IMR-90 (cell line): ENCODE data around the gene SAMHD1. TPM values are rescaled to one million over a fixed set of nuclear protein-coding genes. Genes with fewer than 3 reads are reported as not detected.

Experiments
- ATAC-seq: fragments of 200-7000 bp; cut with Tn5 transposase; 2 replicates; pipeline ENCODE4 v1.9.1; 2020; ENCODE audit warnings: low read depth, mild to moderate bottlenecking, moderate library complexity
- BruUV-seq: library from RNA; stranded (reverse); fragments of 400-500 nt; replicated peaks from 2 replicates; lab custom pipeline; 2021; lab: Mats Ljungman, UMichigan
- CTCF ChIA-PET: fragments of 300-600 bp; formaldehyde crosslinking; extraction: SDS; loops from one replicate; lab custom pipeline; 2021; ENCODE audit warnings: antibody characterized with exemption; lab: Yijun Ruan, JAX
- POLR2A ChIA-PET: fragments of 300-600 bp; sonication (Branson Sonifier 250); formaldehyde crosslinking; loops from one replicate; lab custom pipeline; 2022; ENCODE audit warnings: antibody characterized with exemption; ENCODE audit not compliant: unreplicated experiment; lab: Charles Lee
- DNase-seq: peaks from one replicate; pipeline ENCODE4 v3.0.0; 2013
- H2AFZ ChIP-seq: replicated peaks from 2 replicates; pipeline ENCODE3; 2013; ENCODE audit warnings: low read length, mild to moderate bottlenecking; ENCODE audit not compliant: poor library complexity
- H2AK5ac ChIP-seq: 2 replicates; pipeline ENCODE4 v1.6.1; 2013; ENCODE audit warnings: low read depth, low read length, inconsistent platforms
- H2AK9ac ChIP-seq: replicated peaks from 2 replicates; pipeline ENCODE3; 2013; ENCODE audit warnings: mild to moderate bottlenecking, low read depth, low read length, moderate library complexity; ENCODE audit not compliant: poor library complexity
- H2BK120ac ChIP-seq: 2 replicates; pipeline ENCODE4 v1.6.1; 2013; ENCODE audit warnings: low read depth, low read length, inconsistent platforms
- H2BK15ac ChIP-seq: 3 replicates; pipeline ENCODE4 v1.6.1; 2013; ENCODE audit warnings: low read depth, low read length, inconsistent platforms
- H2BK20ac ChIP-seq: 2 replicates; pipeline ENCODE4 v1.6.1; 2013; ENCODE audit warnings: low read depth, mild to moderate bottlenecking, inconsistent platforms, low read length, moderate library complexity
- H2BK5ac ChIP-seq: 2 replicates; pipeline ENCODE4 v1.6.1; 2013; ENCODE audit warnings: mild to moderate bottlenecking, low read depth, low read length, inconsistent platforms; ENCODE audit not compliant: poor library complexity, severe bottlenecking
- H3K14ac ChIP-seq: replicated peaks from 2 replicates; pipeline ENCODE4 v1.6.1; 2013; ENCODE audit warnings: low read depth, low read length, inconsistent platforms
- H3K18ac ChIP-seq: 2 replicates; pipeline ENCODE4 v1.6.1; 2013; ENCODE audit warnings: low read depth, low read length, control low read depth
- H3K23ac ChIP-seq: 2 replicates; pipeline ENCODE4 v1.6.1; 2013; ENCODE audit warnings: low read depth, low read length, inconsistent platforms
- H3K27ac ChIP-seq: 2 replicates; pipeline ENCODE4 v1.5.1; 2013; ENCODE audit warnings: mild to moderate bottlenecking, control low read depth, low read length; ENCODE audit not compliant: insufficient read depth
- H3K27me3 ChIP-seq: 2 replicates; pipeline ENCODE4 v1.6.1; 2013; ENCODE audit warnings: low read length; ENCODE audit not compliant: control insufficient read depth, insufficient read depth
- H3K36me3 ChIP-seq: 2 replicates; pipeline ENCODE4 v1.6.1; 2013; ENCODE audit warnings: low read length, mixed read lengths; ENCODE audit not compliant: control insufficient read depth, insufficient read depth
- H3K4ac ChIP-seq: 2 replicates; pipeline ENCODE4 v1.6.1; 2013; ENCODE audit warnings: low read depth, low read length, inconsistent platforms
- H3K4me1 ChIP-seq: 2 replicates; pipeline ENCODE4 v1.6.1; 2013; ENCODE audit warnings: low read length, mixed read lengths; ENCODE audit not compliant: control insufficient read depth, insufficient read depth
- H3K4me2 ChIP-seq: 2 replicates; pipeline ENCODE4 v1.6.1; 2013; ENCODE audit warnings: low read depth, mild to moderate bottlenecking, control low read depth, low read length, moderate library complexity
- H3K4me3 ChIP-seq: 2 replicates; pipeline ENCODE4 v1.5.1; 2013; ENCODE audit warnings: low read depth, mild to moderate bottlenecking, control low read depth, low read length, moderate library complexity; ENCODE audit not compliant: insufficient read depth
- H3K56ac ChIP-seq: 2 replicates; pipeline ENCODE4 v1.6.1; 2013; ENCODE audit warnings: low read length, inconsistent platforms; ENCODE audit not compliant: insufficient read depth; ENCODE audit errors: extremely low read depth
- H3K79me1 ChIP-seq, 2 experiments: 2 replicates each; pipeline ENCODE4 v1.6.1; 2013; ENCODE audit warnings: low read length in 2 of 2, inconsistent platforms in 1 of 2, low read depth in 1 of 2
- H3K9ac ChIP-seq: 2 replicates; pipeline ENCODE4 v1.6.1; 2013; ENCODE audit warnings: low read depth, low read length, control low read depth
- H3K9me1 ChIP-seq: 2 replicates; pipeline ENCODE4 v1.6.1; 2013; ENCODE audit warnings: low read length, inconsistent platforms; ENCODE audit not compliant: insufficient read depth
- H3K9me3 ChIP-seq: 2 replicates; pipeline ENCODE4 v1.6.1; 2013; ENCODE audit warnings: low read length; ENCODE audit not compliant: control insufficient read depth, insufficient read depth
- H4K20me1 ChIP-seq: 2 replicates; pipeline ENCODE4 v1.6.1; 2013; ENCODE audit warnings: low read length, inconsistent platforms; ENCODE audit not compliant: insufficient read depth
- H4K5ac ChIP-seq: 2 replicates; pipeline ENCODE4 v1.6.1; 2013; ENCODE audit warnings: mild to moderate bottlenecking, low read depth, low read length, control low read depth
- H4K8ac ChIP-seq, 2 experiments: 2 replicates each; pipeline ENCODE4 v1.6.1; 2013; ENCODE audit warnings: low read depth in 2 of 2, low read length in 2 of 2, control low read depth in 1 of 2, inconsistent platforms in 1 of 2
- H4K91ac ChIP-seq: 2 replicates; pipeline ENCODE4 v1.6.1; 2013; ENCODE audit warnings: low read depth, low read length, inconsistent platforms; ENCODE audit not compliant: insufficient read depth
- BHLHE40 ChIP-seq: fragments of 150-350 bp; IDR thresholded peaks from 2 replicates; pipeline ENCODE4 v1.6.1; 2016; ENCODE audit warnings: mild to moderate bottlenecking, low read depth, low read length
- CEBPB ChIP-seq: IDR thresholded peaks from 2 replicates; pipeline ENCODE4 v1.6.1; 2012; ENCODE audit warnings: low read depth, low read length, improper control_type of control experiment
- CHD1 ChIP-seq: IDR thresholded peaks from 2 replicates; pipeline ENCODE4 v1.6.1; 2012; ENCODE audit warnings: low read depth, low read length, improper control_type of control experiment
- FOS ChIP-seq: fragments of 150-350 bp; IDR thresholded peaks from 2 replicates; pipeline ENCODE4 v1.6.1; 2016; ENCODE audit warnings: low read depth, low read length
- MAFK ChIP-seq: IDR thresholded peaks from 2 replicates; pipeline ENCODE4 v1.6.1; 2012; ENCODE audit warnings: low read depth, low read length, improper control_type of control experiment
- MAZ ChIP-seq: IDR thresholded peaks from 2 replicates; pipeline ENCODE4 v1.6.1; 2012; ENCODE audit warnings: low read depth, mild to moderate bottlenecking, low read length, improper control_type of control experiment, moderate library complexity, borderline replicate concordance
- MXI1 ChIP-seq: IDR thresholded peaks from 2 replicates; pipeline ENCODE4 v1.6.1; 2012; ENCODE audit warnings: low read depth, mild to moderate bottlenecking, low read length, moderate library complexity, borderline replicate concordance
- NFE2L2 ChIP-seq: fragments of 150-350 bp; IDR thresholded peaks from 2 replicates; pipeline ENCODE4 v1.6.1; 2016; ENCODE audit warnings: low read depth, mild to moderate bottlenecking, low read length
- RAD21 ChIP-seq: IDR thresholded peaks from 2 replicates; pipeline ENCODE4 v1.6.1; 2012; ENCODE audit warnings: low read length, improper control_type of control experiment
- RCOR1 ChIP-seq: IDR thresholded peaks from 2 replicates; pipeline ENCODE4 v1.6.1; 2012; ENCODE audit warnings: mild to moderate bottlenecking, low read length, improper control_type of control experiment; ENCODE audit not compliant: insufficient replicate concordance
- RFX5 ChIP-seq: IDR thresholded peaks from 2 replicates; pipeline ENCODE4 v1.8.0; 2012; ENCODE audit warnings: low read depth, mild to moderate bottlenecking, low read length, moderate library complexity
- SMC3 ChIP-seq: fragments of 150-350 bp; IDR thresholded peaks from 2 replicates; pipeline ENCODE4 v1.6.1; 2016; ENCODE audit warnings: low read depth, mild to moderate bottlenecking, antibody characterized with exemption, low read length, moderate library complexity
- WGBS, 2 experiments: methylation state at CpG; one replicate each; pipeline versions ENCODE4 v1.1.5 to v1.1.7; 2013; ENCODE audit warnings: missing lambda C conversion rate in 2 of 2; ENCODE audit not compliant: insufficient read length in 1 of 2; ENCODE audit errors: extremely low coverage in 2 of 2; 5-methylcytosine and 5-hydroxymethylcytosine counted together
- dilution Hi-C: fragments of 300-500 bp; cut with HindIII; formaldehyde crosslinking; loops from one replicate; pipeline ENCODE4 v1.14.3; 2018; ENCODE audit warnings: low sequenced_read_pairs; ENCODE audit not compliant: unreplicated experiment
- in situ Hi-C: fragments of 300-500 bp; cut with MboI; formaldehyde crosslinking; loops from 3 replicates; pipeline ENCODE4 v1.14.3; 2019; ENCODE audit warnings: low sequenced_read_pairs, inconsistent platforms, mixed read lengths
- intact Hi-C: fragments of 100-400 bp; cut with micrococcal nuclease; formaldehyde crosslinking; loops from 2 replicates; pipeline ENCODE4 v1.10.0; 2022
- polyA plus RNA-seq, 3 experiments: library from polyadenylated mRNA; depleted of rRNA; stranded (reverse); fragments of >200 nt; gene quantifications; 2 replicates each; pipeline ENCODE4 v1.2.3, GENCODE V29; 2012; ENCODE audit warnings: low replicate concordance in 1 of 3
- total RNA-seq: library from RNA; depleted of rRNA; stranded (reverse); fragments of >200 nt; gene quantifications from 2 replicates; pipeline ENCODE4 v1.2.3, GENCODE V29; 2012
- TF ChIP-seq, protein P1 (sequence below): fragments of 150-350 bp; IDR thresholded peaks from 2 replicates; pipeline ENCODE4 v1.6.1; 2016; ENCODE audit warnings: low read depth, mild to moderate bottlenecking, low read length, moderate library complexity, borderline replicate concordance
- TF ChIP-seq, protein P2 (sequence below): conservative IDR thresholded peaks from 2 replicates; pipeline ENCODE4 v1.5.1; 2012; ENCODE audit warnings: mild to moderate bottlenecking, low read depth, low read length, improper control_type of control experiment

SAMHD1 gene
- total and polyA plus RNA-seq, 2 of the 4 experiments (the other 2 are of a cell fraction) = 6.3 to 14.9 TPM

DNA sequence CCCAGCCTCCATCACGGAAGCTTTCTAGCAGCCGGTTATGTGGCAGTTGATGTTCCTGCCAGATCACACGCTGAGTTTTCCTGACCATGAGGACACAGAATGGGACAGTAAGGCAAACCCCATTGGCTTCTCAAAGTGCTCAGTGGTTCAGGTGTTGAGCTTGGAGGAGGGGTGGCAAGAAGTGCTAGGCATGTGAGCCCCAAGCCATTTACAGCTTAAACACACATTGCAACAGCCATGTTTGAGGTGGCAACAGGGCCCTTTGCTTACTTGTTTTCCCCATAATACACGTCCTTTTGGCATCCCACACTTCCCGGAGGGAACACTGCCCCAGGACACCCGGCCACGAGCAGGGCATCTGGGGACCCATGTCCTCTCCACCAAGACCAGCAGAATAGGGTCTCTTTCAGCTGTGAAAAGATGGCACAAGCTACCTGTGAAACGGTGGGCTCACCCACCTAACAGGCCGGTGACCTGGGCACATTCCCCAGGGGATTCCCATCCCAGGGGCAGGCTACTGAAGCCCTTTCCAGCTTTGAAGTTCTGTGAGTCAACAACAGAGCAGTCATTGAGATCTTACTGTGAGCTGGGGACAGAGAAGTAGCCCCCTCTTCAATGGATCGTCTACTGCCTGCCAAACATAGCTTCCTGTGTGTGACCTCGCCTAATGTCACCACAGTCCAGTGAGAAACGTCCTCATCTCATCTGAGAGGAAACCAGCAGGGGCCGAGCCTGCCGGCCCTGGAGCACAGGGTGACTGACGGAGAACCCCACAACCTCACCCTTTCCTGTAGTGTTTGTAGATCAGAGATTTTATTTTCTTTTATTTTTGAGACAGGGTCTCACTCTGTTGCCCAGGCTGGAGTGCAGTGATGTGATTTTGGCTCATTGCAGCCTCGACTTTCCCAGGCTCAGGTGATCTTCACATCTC, 79.6 kb downstream of the SAMHD1 start:
- ATAC-seq (no peak), DNase-seq (no peak)
- Histone ChIP-seq H3K14ac (no peak overlapping the region), H2BK120ac (no peak overlapping the region), H3K27me3 (no peaks in the 10 kb centered on the region; the same call in 1 of the 2 replicates), H3K27ac (no peak overlapping the region), H3K56ac (no peak overlapping the region), H4K20me1 (no peaks in the 10 kb centered on the region), H2AK9ac (no peak overlapping the region), H3K4me2 (no peak overlapping the region), H4K8ac (no peak overlapping the region), H2BK5ac (no peak overlapping the region), H3K79me1 (no peaks in the 10 kb centered on the region), H4K5ac (no peak overlapping the region), H2BK15ac (no peak overlapping the region), H3K23ac (no peak overlapping the region), H3K9me3 (no peaks in the 10 kb centered on the region), H2BK20ac (no peak overlapping the region), H2AFZ (no peak overlapping the region), H3K9ac (no peak overlapping the region), H2AK5ac (no peak overlapping the region), H3K36me3 (no peaks in the 10 kb centered on the region), H3K4me1 (no peaks in the 10 kb centered on the region), H3K4me3 (no peak overlapping the region), H3K18ac (no peak overlapping the region), H4K91ac (no peak overlapping the region), H3K9me1 (no peaks in the 10 kb centered on the region), H3K4ac (no peak overlapping the region)
- POLR2A ChIA-PET = interaction anchor here (0.6 kb wide), 1 partner anchor 24 kb away, joined by 11 read pairs; no protein-coding TSS in a partner anchor
- BruUV-seq = no TSS peak
- dilution Hi-C loops (no loop called here), in situ Hi-C loops (no loop called here), intact Hi-C loops (no loop called here)
- CTCF ChIA-PET = interaction anchor here (0.6 kb wide), 2 partner anchors 39 to 350 kb away, joined by 3 read pairs; no protein-coding TSS in a partner anchor
- 42% methylated on average over 2 of the region's 16 CpGs; no CpG with 5 or more reads in 1 of the 2 experiments for WGBS, 2 experiments
- TF ChIP-seq RAD21 (no peak), MAFK (no peak), SMC3 (no peak), FOS (no peak), MXI1 (no peak), RCOR1 (no peak), BHLHE40 (no peak), RFX5 (no peak), MAZ (no peak), CEBPB (no peak), CHD1 (no peak), NFE2L2 (no peak)
- TF ChIP-seq, protein P1, sequence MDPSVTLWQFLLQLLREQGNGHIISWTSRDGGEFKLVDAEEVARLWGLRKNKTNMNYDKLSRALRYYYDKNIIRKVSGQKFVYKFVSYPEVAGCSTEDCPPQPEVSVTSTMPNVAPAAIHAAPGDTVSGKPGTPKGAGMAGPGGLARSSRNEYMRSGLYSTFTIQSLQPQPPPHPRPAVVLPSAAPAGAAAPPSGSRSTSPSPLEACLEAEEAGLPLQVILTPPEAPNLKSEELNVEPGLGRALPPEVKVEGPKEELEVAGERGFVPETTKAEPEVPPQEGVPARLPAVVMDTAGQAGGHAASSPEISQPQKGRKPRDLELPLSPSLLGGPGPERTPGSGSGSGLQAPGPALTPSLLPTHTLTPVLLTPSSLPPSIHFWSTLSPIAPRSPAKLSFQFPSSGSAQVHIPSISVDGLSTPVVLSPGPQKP = no peak
- TF ChIP-seq, protein P2, sequence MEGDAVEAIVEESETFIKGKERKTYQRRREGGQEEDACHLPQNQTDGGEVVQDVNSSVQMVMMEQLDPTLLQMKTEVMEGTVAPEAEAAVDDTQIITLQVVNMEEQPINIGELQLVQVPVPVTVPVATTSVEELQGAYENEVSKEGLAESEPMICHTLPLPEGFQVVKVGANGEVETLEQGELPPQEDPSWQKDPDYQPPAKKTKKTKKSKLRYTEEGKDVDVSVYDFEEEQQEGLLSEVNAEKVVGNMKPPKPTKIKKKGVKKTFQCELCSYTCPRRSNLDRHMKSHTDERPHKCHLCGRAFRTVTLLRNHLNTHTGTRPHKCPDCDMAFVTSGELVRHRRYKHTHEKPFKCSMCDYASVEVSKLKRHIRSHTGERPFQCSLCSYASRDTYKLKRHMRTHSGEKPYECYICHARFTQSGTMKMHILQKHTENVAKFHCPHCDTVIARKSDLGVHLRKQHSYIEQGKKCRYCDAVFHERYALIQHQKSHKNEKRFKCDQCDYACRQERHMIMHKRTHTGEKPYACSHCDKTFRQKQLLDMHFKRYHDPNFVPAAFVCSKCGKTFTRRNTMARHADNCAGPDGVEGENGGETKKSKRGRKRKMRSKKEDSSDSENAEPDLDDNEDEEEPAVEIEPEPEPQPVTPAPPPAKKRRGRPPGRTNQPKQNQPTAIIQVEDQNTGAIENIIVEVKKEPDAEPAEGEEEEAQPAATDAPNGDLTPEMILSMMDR = no peak
